ENCODE measurements around the gene INSYN1. TPM values are rescaled to one million over a fixed set of nuclear protein-coding genes. Genes with fewer than 3 reads are reported as not detected.
A peak's percentile ranks its signal among the peaks of the same experiment; 100 is the strongest.
"Not testable (repeated sequence)": the region's sequence is repeated elsewhere in the genome, so short reads cannot be mapped to it uniquely, and the experiment has no call there.

The INSYN1 gene
- total and polyA plus RNA-seq, 2 experiments from 2014 or later: 9.2 to 9.6 TPM

GRCh38 chr15:73741321-73741836 lies 11.8 kb downstream of the INSYN1 start:
- Histone ChIP-seq H3K9me3 (ENCODE audit: low read depth) (no peaks in the 10 kb centered on the region), H3K36me3 (no peaks in the 10 kb centered on the region), H3K4me1 (ENCODE audit: low read depth) (peaks cover 8% of the 10 kb centered on the region), H3K4me3 (no peak overlapping the region), H3K27ac (no peak overlapping the region), H3K27me3 (no peaks in the 10 kb centered on the region)
- TF ChIP-seq CTCF (IDR thresholded peaks at IDR 0.05; ENCODE audit: low read depth, low read length): no peak
- DNase-seq (ENCODE audit: low read depth in 1 of 2, low spot score in 1 of 2): no peak

- no peak overlapping the region for H3K4me3 ChIP-seq
- H3K27ac ChIP-seq: no peak overlapping the region
- no peaks in the 10 kb centered on the region for H3K27me3 ChIP-seq
- H3K36me3 ChIP-seq: no peaks in the 10 kb centered on the region
- DNase-seq (ENCODE audit: low read depth in 1 of 2, low spot score in 1 of 2): no peak
- no peak for TF ChIP-seq CTCF (IDR thresholded peaks at IDR 0.05; ENCODE audit: low read depth, low read length)
- peaks cover 8% of the 10 kb centered on the region for H3K4me1 ChIP-seq (ENCODE audit: low read depth)
- H3K9me3 ChIP-seq (ENCODE audit: low read depth): no peaks in the 10 kb centered on the region
Observed at GRCh38 chr15:73740152-73741048, 12.8 kb downstream of the INSYN1 start.

GRCh38 chr15:73737535-73737934 lies 15.6 kb downstream of the INSYN1 start:
- no peaks in the 10 kb centered on the region for H3K9me3 ChIP-seq (ENCODE audit: low read depth)
- DNase-seq (ENCODE audit: low read depth in 1 of 2, low spot score in 1 of 2): peak in 1 of 2 donors; percentile 40
- no peak overlapping the region for H3K27ac ChIP-seq
- H3K27me3 ChIP-seq: no peaks in the 10 kb centered on the region
- no peaks in the 10 kb centered on the region for H3K36me3 ChIP-seq
- H3K4me1 ChIP-seq (ENCODE audit: low read depth): peaks cover 8% of the 10 kb centered on the region
- H3K4me3 ChIP-seq: no peak overlapping the region
- no peak for TF ChIP-seq CTCF (IDR thresholded peaks at IDR 0.05; ENCODE audit: low read depth, low read length)

- no peaks in the 10 kb centered on the region for H3K36me3 ChIP-seq
- no peak overlapping the region for H3K27ac ChIP-seq
- TF ChIP-seq CTCF (IDR thresholded peaks at IDR 0.05; ENCODE audit: low read depth, low read length): no peak
- no peaks in the 10 kb centered on the region for H3K9me3 ChIP-seq (ENCODE audit: low read depth)
- no peak for DNase-seq (ENCODE audit: low read depth in 1 of 2, low spot score in 1 of 2)
- H3K4me1 ChIP-seq (ENCODE audit: low read depth): peaks cover 10% of the 10 kb centered on the region
- no peaks in the 10 kb centered on the region for H3K27me3 ChIP-seq
- no peak overlapping the region for H3K4me3 ChIP-seq
Observed at GRCh38 chr15:73732930-73733329, 20.2 kb downstream of the INSYN1 start.

GRCh38 chr15:73732051-73732450 lies 21.1 kb downstream of the INSYN1 start:
- not testable (repeated sequence) for H3K4me3 ChIP-seq; H3K27me3 ChIP-seq; H3K36me3 ChIP-seq; DNase-seq (ENCODE audit: low read depth in 1 of 2, low spot score in 1 of 2); H3K27ac ChIP-seq; H3K9me3 ChIP-seq (ENCODE audit: low read depth)
- peaks cover 12% of the 10 kb centered on the region for H3K4me1 ChIP-seq (ENCODE audit: low read depth)

- no peaks in the 10 kb centered on the region for H3K36me3 ChIP-seq
- no peaks in the 10 kb centered on the region for H3K27me3 ChIP-seq
- DNase-seq (ENCODE audit: low read depth in 1 of 2, low spot score in 1 of 2): peak; percentile 33 to 65
- H3K4me3 ChIP-seq: no peak overlapping the region
- no peaks in the 10 kb centered on the region for H3K9me3 ChIP-seq (ENCODE audit: low read depth)
- peak overlapping the region; percentile 57 for H3K27ac ChIP-seq
- peaks cover 11% of the 10 kb centered on the region for H3K4me1 ChIP-seq (ENCODE audit: low read depth)
- TF ChIP-seq CTCF (IDR thresholded peaks at IDR 0.05; ENCODE audit: low read depth, low read length): no peak
Observed at GRCh38 chr15:73727330-73727976, 25.7 kb downstream of the INSYN1 start.

Measured in cardiac muscle cell (in vitro differentiated cells and primary cell).